SK-N-SH (cell line): ENCODE data around the gene CRB1. TPM values are rescaled to one million over a fixed set of nuclear protein-coding genes. Genes with fewer than 3 reads are reported as not detected.

Source experiments
- CTCF ChIA-PET: fragments of 300-600, 350-600 bp; formaldehyde crosslinking; extraction: SDS; loops from one replicate; lab custom pipeline; 2021; lab: Yijun Ruan, JAX
- POLR2A ChIA-PET: fragments of 350-600 bp; sonication (Branson Sonifier 250); formaldehyde crosslinking; extraction: SDS; loops from one replicate; lab custom pipeline; 2020; ENCODE audit warnings: antibody characterized with exemption, inconsistent platforms; lab: Yijun Ruan, JAX
- DNase-seq: peaks from one replicate; pipeline ENCODE4 v3.0.0; 2012
- H2AFZ ChIP-seq: fragments of 200-600 bp; sonication (generic); 2 replicates; pipeline ENCODE4 v1.8.1; 2016; ENCODE audit warnings: antibody characterized with exemption, mild to moderate bottlenecking, low read depth
- H3F3A ChIP-seq: fragments of 200-600 bp; sonication (generic); replicated peaks from 2 replicates; pipeline ENCODE3; 2016; ENCODE audit warnings: antibody characterized with exemption, mild to moderate bottlenecking; ENCODE audit not compliant: insufficient read depth
- H3K27ac ChIP-seq, 2 experiments: fragments of 200-500 bp in 1 of 2; fragments of 200-600 bp in 1 of 2; sonication (Bioruptor generic) in 1 of 2; sonication (generic), shearing (Covaris generic) in 1 of 2; 2 replicates each; pipeline versions ENCODE4 v1.5.1 to v1.6.1; 2014 to 2016; ENCODE audit warnings: low read depth in 2 of 2, inconsistent platforms in 1 of 2, low read length in 1 of 2, mild to moderate bottlenecking in 1 of 2, mixed read lengths in 1 of 2
- H3K27me3 ChIP-seq: fragments of 200-600 bp; sonication (generic), shearing (Covaris generic); 2 replicates; pipeline ENCODE4 v1.6.1; 2016; ENCODE audit warnings: mixed run types; ENCODE audit not compliant: insufficient read depth
- H3K36me3 ChIP-seq, 2 experiments: fragments of 200-500 bp in 1 of 2; fragments of 200-600 bp in 1 of 2; sonication (Bioruptor generic) in 1 of 2; sonication (generic) in 1 of 2; replicated peaks in 1 of 2; 2 replicates each; pipeline versions ENCODE3 to v1.5.1; 2014 to 2016; ENCODE audit warnings: low read length in 1 of 2, mild to moderate bottlenecking in 1 of 2; ENCODE audit not compliant: insufficient read depth in 2 of 2, control insufficient read depth in 1 of 2
- H3K4me1 ChIP-seq, 2 experiments: fragments of 200-500 bp in 1 of 2; fragments of 200-600 bp in 1 of 2; sonication (Bioruptor generic) in 1 of 2; sonication (generic), shearing (Covaris generic) in 1 of 2; 2 replicates each; pipeline versions ENCODE4 v1.5.1 to v1.6.1; 2014 to 2016; ENCODE audit warnings: low read depth in 1 of 2, low read length in 1 of 2, mixed run types in 1 of 2; ENCODE audit not compliant: insufficient read depth in 2 of 2, control insufficient read depth in 1 of 2
- H3K4me2 ChIP-seq: fragments of 200-600 bp; sonication (generic), shearing (Covaris generic); 2 replicates; pipeline ENCODE4 v1.6.1; 2017; ENCODE audit warnings: mixed run types
- H3K4me3 ChIP-seq, 2 experiments: fragments of 200-500 bp in 1 of 2; fragments of 200-600 bp in 1 of 2; sonication (Bioruptor generic) in 1 of 2; sonication (generic), shearing (Covaris generic) in 1 of 2; 2 replicates each; pipeline versions ENCODE4 v1.5.1 to v1.8.1; 2014 to 2016; ENCODE audit warnings: low read depth in 2 of 2, inconsistent platforms in 1 of 2, low read length in 1 of 2, mild to moderate bottlenecking in 1 of 2, mixed read lengths in 1 of 2, moderate library complexity in 1 of 2
- H3K79me2 ChIP-seq: fragments of 200-600 bp; sonication (generic); 2 replicates; pipeline ENCODE4 v1.8.1; 2017; ENCODE audit warnings: mild to moderate bottlenecking; ENCODE audit not compliant: insufficient read depth
- H3K9ac ChIP-seq: fragments of 200-600 bp; sonication (generic); 2 replicates; pipeline ENCODE4 v1.6.1; 2017; ENCODE audit warnings: mixed run types
- H3K9me2 ChIP-seq: fragments of 200-600 bp; sonication (generic); 2 replicates; pipeline ENCODE4 v1.6.1; 2017; ENCODE audit warnings: mixed run types
- H3K9me3 ChIP-seq: fragments of 200-600 bp; sonication (generic); 2 replicates; pipeline ENCODE4 v1.6.1; 2017; ENCODE audit warnings: mixed run types, mild to moderate bottlenecking, moderate library complexity
- H4K20me1 ChIP-seq: fragments of 200-600 bp; sonication (generic); 2 replicates; pipeline ENCODE4 v1.6.1; 2017; ENCODE audit warnings: mild to moderate bottlenecking, mixed run types; ENCODE audit not compliant: insufficient read depth
- EP300 ChIP-seq, 2 experiments: IDR thresholded peaks; 2 replicates each; pipeline versions ENCODE4 v1.4.0 to v1.6.1; 2012; ENCODE audit warnings: borderline replicate concordance in 1 of 2, low read depth in 1 of 2, low read length in 1 of 2
- EZH2phosphoT487 ChIP-seq: fragments of 200-600 bp; sonication (generic); IDR thresholded peaks from 2 replicates; pipeline ENCODE4 v1.6.1; 2017; ENCODE audit warnings: low read depth, mixed run types, mild to moderate bottlenecking, antibody characterized with exemption, moderate library complexity, borderline replicate concordance
- GATA2 ChIP-seq: sonication (generic); formaldehyde crosslinking; IDR thresholded peaks from 2 replicates; pipeline ENCODE4 v1.5.0; 2020; ENCODE audit warnings: mild to moderate bottlenecking, missing genetic modification reagents
- IRF3 ChIP-seq: fragments of 150-350 bp; IDR thresholded peaks from 2 replicates; pipeline ENCODE4 v1.6.1; 2016; ENCODE audit warnings: mild to moderate bottlenecking, low read depth, low read length
- MXI1 ChIP-seq: IDR thresholded peaks from 2 replicates; pipeline ENCODE4 v1.6.1; 2012; ENCODE audit warnings: mild to moderate bottlenecking, low read depth, low read length, improper control_type of control experiment
- PBX3 ChIP-seq: IDR thresholded peaks from 2 replicates; pipeline ENCODE4; 2012
- POLR2AphosphoS5 ChIP-seq: IDR thresholded peaks from 2 replicates; pipeline ENCODE4 v1.6.1; 2012; ENCODE audit warnings: low read depth, low read length
- RAD21 ChIP-seq: IDR thresholded peaks from 2 replicates; pipeline ENCODE4 v1.6.1; 2012; ENCODE audit warnings: mild to moderate bottlenecking, low read length
- RXRA ChIP-seq: IDR thresholded peaks from 2 replicates; pipeline ENCODE4 v1.4.0; 2012; ENCODE audit warnings: low read depth, mild to moderate bottlenecking, borderline replicate concordance
- SIN3A ChIP-seq: IDR thresholded peaks from 2 replicates; pipeline ENCODE4 v1.6.1; 2012; ENCODE audit warnings: low read depth, mild to moderate bottlenecking, low read length, moderate library complexity, borderline replicate concordance
- TAF1 ChIP-seq: IDR thresholded peaks from 2 replicates; pipeline ENCODE4 v1.6.1; 2012; ENCODE audit warnings: low read depth, mild to moderate bottlenecking, low read length, moderate library complexity, borderline replicate concordance
- TEAD4 ChIP-seq: IDR thresholded peaks from 2 replicates; pipeline ENCODE4 v1.4.0; 2012; ENCODE audit warnings: mild to moderate bottlenecking, borderline replicate concordance; ENCODE audit not compliant: insufficient read depth
- WGBS: methylation state at CpG from one replicate; pipeline ENCODE4 v1.1.6; 2017; ENCODE audit warnings: low lambda C conversion rate; 5-methylcytosine and 5-hydroxymethylcytosine counted together
- polyA plus RNA-seq, 3 experiments: library from polyadenylated mRNA; depleted of rRNA; stranded (reverse); fragments of >200 nt; gene quantifications; 2 replicates each; pipeline ENCODE4 v1.2.3, GENCODE V29; 2012
- TF ChIP-seq, protein P1 (sequence below): fragments of 150-350 bp; IDR thresholded peaks from 2 replicates; pipeline ENCODE4 v1.6.1; 2017; ENCODE audit warnings: antibody characterized with exemption, low read length, low read depth, borderline replicate concordance

Gene CRB1
- polyA plus RNA-seq, 1 of the 3 experiments (the other 2 are of a cell fraction), result 0.13 TPM

DNA sequence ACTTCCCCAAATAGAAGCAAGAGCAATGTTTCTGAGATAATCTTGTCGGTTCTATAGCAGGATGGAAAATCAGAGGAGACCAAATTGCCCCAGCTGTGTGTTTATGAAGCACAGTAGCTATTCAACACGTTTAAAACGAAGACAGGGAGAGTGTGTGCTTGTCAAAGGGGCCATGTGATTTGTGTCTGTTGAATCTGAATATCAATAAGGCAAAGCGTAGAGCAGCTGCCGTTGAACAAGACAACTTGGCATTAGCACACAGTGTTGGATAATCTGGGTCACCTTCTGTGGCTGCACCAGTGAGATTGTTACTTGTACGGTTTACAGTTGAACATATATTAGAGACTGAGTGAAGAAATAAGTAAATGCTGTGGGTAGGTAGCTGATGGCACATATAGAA lies 1.0 kb downstream of the CRB1 start:
- no peak overlapping the region; the same call in 1 of the 2 replicates for H2AFZ ChIP-seq
- no peaks in the 10 kb centered on the region for H3K79me2 ChIP-seq
- H3K9me2 ChIP-seq, result no peaks in the 10 kb centered on the region
- H3K27ac ChIP-seq, result no peak overlapping the region
- no peaks in the 10 kb centered on the region for H3K36me3 ChIP-seq
- ChIA-PET CTCF (no interaction called here), POLR2A (no interaction called here)
- no peaks in the 10 kb centered on the region for H3K9me3 ChIP-seq
- TF ChIP-seq TAF1, result no peak
- TF ChIP-seq, all 33 proteins: peak for 0
- Histone ChIP-seq H3K4me3 (no peak overlapping the region), H3K4me1 (peaks cover 0 to 2% of the 10 kb centered on the region in 2 experiments; a peak in 2 of 4 replicates), H4K20me1 (no peaks in the 10 kb centered on the region), H3F3A (no peaks in the 10 kb centered on the region), H3K9ac (no peak overlapping the region), H3K4me2 (no peak overlapping the region), H3K27me3 (no peaks in the 10 kb centered on the region)
- no peak for DNase-seq
- WGBS, result 34% methylated on average over 6 of the region's 6 CpGs

- no peak overlapping the region for H3K4me3 ChIP-seq
- no peaks in the 10 kb centered on the region for H4K20me1 ChIP-seq
- no peak overlapping the region for H3K27ac ChIP-seq
- no peaks in the 10 kb centered on the region for H3K9me2 ChIP-seq
- ChIA-PET CTCF (no interaction called here), POLR2A (no interaction called here)
- no peaks in the 10 kb centered on the region for H3K27me3 ChIP-seq
- H3K4me1 ChIP-seq, result peaks cover 0 to 2% of the 10 kb centered on the region in 2 experiments; a peak in 2 of 4 replicates
- H3K9me3 ChIP-seq, result no peaks in the 10 kb centered on the region
- H2AFZ ChIP-seq, result no peak overlapping the region
- DNase-seq, result no peak
- no peak overlapping the region for H3K4me2 ChIP-seq
- H3K79me2 ChIP-seq, result no peaks in the 10 kb centered on the region
- TF ChIP-seq POLR2AphosphoS5 (no peak), TEAD4 (no peak), IRF3 (no peak), MXI1 (no peak), EZH2phosphoT487 (no peak)
- H3F3A ChIP-seq, result no peaks in the 10 kb centered on the region
- no peaks in the 10 kb centered on the region for H3K36me3 ChIP-seq
- no peak overlapping the region for H3K9ac ChIP-seq
Measured at GRCh38 chr1:197272791-197273190, 4.7 kb downstream of the CRB1 start.

DNA sequence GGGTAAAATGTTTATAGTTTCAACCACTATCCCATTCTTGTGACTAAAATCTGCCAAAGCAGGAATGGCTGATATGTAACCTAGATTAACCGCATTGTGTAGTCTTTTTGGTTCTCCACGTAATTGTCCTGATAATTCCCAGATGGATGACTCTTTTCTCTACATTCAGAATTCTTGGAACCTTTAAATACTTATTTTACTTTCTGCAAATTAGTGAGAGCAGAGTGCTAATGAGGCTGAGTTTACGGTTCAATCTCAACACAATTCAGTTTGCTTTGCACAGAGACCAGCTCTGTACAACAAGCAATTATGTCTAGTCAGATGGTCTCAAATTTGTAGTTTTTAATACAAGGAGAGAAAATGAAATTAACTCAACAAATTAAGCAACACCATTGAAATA lies 9.1 kb downstream of the CRB1 start:
- TF ChIP-seq PBX3 (no peak), SIN3A (no peak), RXRA (no peak), EP300 (IDR thresholded peaks at IDR 0.05; ENCODE audit: borderline replicate concordance in 1 of 2, low read depth in 1 of 2, low read length in 1 of 2) (no peak), GATA2 (CRISPR knock-in tag) (no peak), RAD21 (no peak), EZH2phosphoT487 (no peak)
- TF ChIP-seq, protein P1, sequence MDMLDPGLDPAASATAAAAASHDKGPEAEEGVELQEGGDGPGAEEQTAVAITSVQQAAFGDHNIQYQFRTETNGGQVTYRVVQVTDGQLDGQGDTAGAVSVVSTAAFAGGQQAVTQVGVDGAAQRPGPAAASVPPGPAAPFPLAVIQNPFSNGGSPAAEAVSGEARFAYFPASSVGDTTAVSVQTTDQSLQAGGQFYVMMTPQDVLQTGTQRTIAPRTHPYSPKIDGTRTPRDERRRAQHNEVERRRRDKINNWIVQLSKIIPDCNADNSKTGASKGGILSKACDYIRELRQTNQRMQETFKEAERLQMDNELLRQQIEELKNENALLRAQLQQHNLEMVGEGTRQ, result no peak
- no peak overlapping the region for H3K4me2 ChIP-seq
- no peaks in the 10 kb centered on the region; the same call in 1 of the 2 replicates for H3K9me3 ChIP-seq
- WGBS, result 72% methylated on average over 3 of the region's 3 CpGs
- no peaks in the 10 kb centered on the region for H3K79me2 ChIP-seq
- H2AFZ ChIP-seq, result no peak overlapping the region
- ChIA-PET POLR2A (no interaction called here), CTCF (interaction anchor here (1.4 kb wide), 1 partner anchor 97 kb away, joined by 3 read pairs; no protein-coding TSS in a partner anchor)
- no peaks in the 10 kb centered on the region; a peak in 1 of 4 replicates for H3K4me1 ChIP-seq
- no peaks in the 10 kb centered on the region for H3K9me2 ChIP-seq
- no peak overlapping the region for H3K27ac ChIP-seq
- no peak for DNase-seq
- H3K36me3 ChIP-seq, result no peaks in the 10 kb centered on the region
- no peaks in the 10 kb centered on the region for H4K20me1 ChIP-seq
- no peaks in the 10 kb centered on the region for H3F3A ChIP-seq
- H3K27me3 ChIP-seq, result no peaks in the 10 kb centered on the region
- H3K9ac ChIP-seq, result no peak overlapping the region
- H3K4me3 ChIP-seq, result no peak overlapping the region
